HUES48 (cell line): ENCODE data around the gene BTC.
A peak's percentile ranks its signal among the peaks of the same experiment; 100 is the strongest.
"Not testable (repeated sequence)": the region's sequence is repeated elsewhere in the genome, so short reads cannot be mapped to it uniquely, and the experiment has no call there.

Experiments
- H3K27ac ChIP-seq: one replicate; pipeline ENCODE4 v1.7.0; 2013; ENCODE audit warnings: low read depth, low read length, inconsistent platforms
- H3K27me3 ChIP-seq: 2 replicates; pipeline ENCODE4 v1.6.1; 2013; ENCODE audit warnings: mild to moderate bottlenecking, low read length; ENCODE audit not compliant: control insufficient read depth, insufficient read depth
- H3K36me3 ChIP-seq: 2 replicates; pipeline ENCODE4 v1.6.1; 2013; ENCODE audit warnings: low read length; ENCODE audit not compliant: control insufficient read depth, insufficient read depth
- H3K4me1 ChIP-seq: 2 replicates; pipeline ENCODE4 v1.6.1; 2013; ENCODE audit warnings: mild to moderate bottlenecking, low read length; ENCODE audit not compliant: control insufficient read depth, insufficient read depth
- H3K4me3 ChIP-seq: 2 replicates; pipeline ENCODE4 v1.5.1; 2013; ENCODE audit warnings: mild to moderate bottlenecking, low read depth, low read length
- H3K9ac ChIP-seq: 2 replicates; pipeline ENCODE4 v1.6.1; 2013; ENCODE audit warnings: mild to moderate bottlenecking, low read depth, low read length, moderate library complexity
- H3K9me3 ChIP-seq: 2 replicates; pipeline ENCODE4 v1.6.1; 2013; ENCODE audit warnings: low read length; ENCODE audit not compliant: control insufficient read depth, insufficient read depth

Gene BTC

DNA sequence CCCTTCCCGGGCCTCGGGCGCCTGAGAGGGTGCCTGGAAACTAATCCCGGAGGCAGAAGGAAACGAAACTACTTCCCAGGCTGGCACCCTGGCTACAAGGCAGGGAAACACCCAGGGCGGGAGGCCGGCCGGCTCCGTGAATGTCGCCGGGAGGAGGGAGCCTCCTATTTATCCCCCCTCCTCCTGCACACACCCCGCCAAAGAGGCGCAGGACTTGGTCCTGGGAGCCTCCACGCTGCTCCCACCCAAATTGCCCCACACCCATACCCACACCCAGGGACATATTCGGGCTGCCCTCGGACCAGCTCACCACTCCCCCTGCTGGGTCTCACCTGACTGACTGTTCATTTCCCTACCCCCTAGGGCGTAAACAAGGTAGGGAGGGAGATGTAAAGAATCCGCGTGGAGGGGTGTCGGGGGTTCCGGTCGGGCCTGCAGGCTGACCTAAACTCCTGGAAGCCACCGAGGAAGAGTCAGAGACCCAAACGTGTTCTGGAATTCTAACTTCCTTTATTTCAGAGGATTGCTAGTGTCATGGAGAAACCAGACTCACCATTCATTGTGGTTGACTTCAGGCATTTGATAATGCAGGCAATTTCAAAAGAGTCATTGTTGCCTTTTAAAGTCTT is at the start of gene BTC:
Gene BTC, minus strand, starts transcription at position 142 of the 629 bp plus-strand sequence. CDS start 198 bp downstream, outside the sequence.
- H3K9ac ChIP-seq, result peak within 1 kb of the TSS; percentile 20; the same call in 1 of the 2 replicates
- peak within 1 kb of the TSS; percentile 71 for H3K4me3 ChIP-seq
- peaks cover 27% of the 10 kb centered on the region for H3K27me3 ChIP-seq
- H3K27ac ChIP-seq, result no peak within 1 kb of the TSS
- no peaks in the 10 kb centered on the region for H3K9me3 ChIP-seq
- peaks cover 11% of the 10 kb centered on the region for H3K4me1 ChIP-seq
- H3K36me3 ChIP-seq, result no peaks in the 10 kb centered on the region

DNA sequence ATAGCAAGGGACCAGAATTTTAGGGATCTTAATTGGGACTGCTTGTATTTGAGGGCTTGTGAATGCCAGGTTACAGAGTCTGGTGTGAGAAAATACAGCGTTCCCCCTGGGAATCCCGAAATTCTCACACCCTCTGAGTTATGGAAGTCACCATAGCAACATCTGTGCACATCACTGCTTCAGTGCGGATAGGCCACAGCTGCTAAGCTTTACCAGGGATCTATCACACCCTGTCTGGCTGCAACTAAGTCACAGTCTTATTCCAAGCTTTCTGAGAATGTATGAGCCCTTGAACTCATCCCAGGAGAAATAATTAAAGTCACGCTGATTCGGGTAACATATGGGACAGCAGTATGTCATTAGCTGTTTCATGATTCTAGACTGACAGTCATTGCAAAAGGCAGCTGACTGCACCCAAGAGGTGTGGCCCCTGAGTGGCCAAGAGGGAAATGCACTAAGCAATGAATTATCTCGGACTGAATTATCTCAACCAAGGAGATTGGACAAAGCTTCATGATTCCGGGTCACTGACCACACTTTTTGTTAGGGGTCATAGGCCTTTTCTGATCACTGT is 46.7 kb upstream of the BTC start:
- Histone ChIP-seq H3K9ac (no peak overlapping the region), H3K36me3 (no peaks in the 10 kb centered on the region), H3K4me3 (no peak overlapping the region), H3K9me3 (no peaks in the 10 kb centered on the region), H3K27ac (no peak overlapping the region), H3K4me1 (no peaks in the 10 kb centered on the region), H3K27me3 (no peaks in the 10 kb centered on the region)

DNA sequence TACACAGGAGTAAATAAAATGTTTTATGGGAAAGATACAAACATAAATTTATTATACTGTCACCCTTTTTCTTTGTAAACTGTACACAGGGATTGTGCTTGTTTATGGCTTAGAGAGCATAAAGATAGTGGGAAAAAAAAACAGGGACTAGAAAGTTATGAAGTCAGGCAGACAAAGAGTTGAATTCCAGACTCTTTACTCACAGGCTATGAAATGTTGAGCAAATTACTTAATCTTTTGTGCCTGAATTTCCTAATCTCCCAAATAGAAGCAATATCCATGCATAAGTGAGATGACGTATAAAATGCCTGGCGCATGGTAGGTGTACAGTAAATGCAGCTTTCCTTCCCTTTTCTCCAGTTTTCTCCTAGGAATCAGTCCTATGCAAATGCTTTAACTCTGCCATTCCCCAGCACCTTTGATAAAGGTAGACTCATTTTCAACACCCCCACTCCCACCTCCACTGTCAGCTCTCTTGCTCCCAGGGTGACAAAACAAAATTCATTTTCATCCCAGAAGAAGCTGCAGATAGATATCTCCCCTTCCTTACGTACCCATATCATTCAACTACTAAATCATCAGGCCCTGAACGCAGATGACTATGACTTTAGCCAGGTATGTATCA is 44.5 kb upstream of the BTC start:
- H3K9ac ChIP-seq, result no peak overlapping the region
- no peaks in the 10 kb centered on the region for H3K27me3 ChIP-seq
- H3K27ac ChIP-seq, result no peak overlapping the region
- no peaks in the 10 kb centered on the region for H3K9me3 ChIP-seq
- H3K36me3 ChIP-seq, result no peaks in the 10 kb centered on the region
- no peak overlapping the region for H3K4me3 ChIP-seq
- H3K4me1 ChIP-seq, result no peaks in the 10 kb centered on the region

DNA sequence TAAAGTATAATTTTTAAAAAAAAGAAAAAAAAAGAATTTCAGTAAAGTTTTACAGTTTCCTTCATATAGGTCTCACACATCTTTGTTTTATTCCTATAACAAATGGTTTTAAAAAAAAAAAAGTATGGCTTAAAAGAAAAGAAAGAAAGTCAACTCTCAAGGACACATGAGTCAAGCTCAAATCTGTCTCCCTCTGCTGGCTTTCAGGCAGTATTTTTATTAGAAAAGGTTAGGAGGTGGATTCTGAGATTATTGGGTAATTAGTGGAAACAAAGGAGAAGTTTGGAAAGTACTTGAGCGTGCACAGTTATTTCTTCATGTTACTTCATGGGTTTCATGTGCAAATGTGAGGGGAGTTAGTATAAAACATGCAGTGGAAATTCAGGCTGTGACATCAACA is 36.6 kb upstream of the BTC start:
- H3K9me3 ChIP-seq, result 0 out of 2 replicates have a peak, but pooled peaks cover 3% of the 10 kb centered on the region
- H3K9ac ChIP-seq, result no peak overlapping the region
- H3K27ac ChIP-seq, result no peak overlapping the region
- H3K4me3 ChIP-seq, result no peak overlapping the region
- no peaks in the 10 kb centered on the region for H3K36me3 ChIP-seq
- H3K4me1 ChIP-seq, result no peaks in the 10 kb centered on the region
- H3K27me3 ChIP-seq, result no peaks in the 10 kb centered on the region

DNA sequence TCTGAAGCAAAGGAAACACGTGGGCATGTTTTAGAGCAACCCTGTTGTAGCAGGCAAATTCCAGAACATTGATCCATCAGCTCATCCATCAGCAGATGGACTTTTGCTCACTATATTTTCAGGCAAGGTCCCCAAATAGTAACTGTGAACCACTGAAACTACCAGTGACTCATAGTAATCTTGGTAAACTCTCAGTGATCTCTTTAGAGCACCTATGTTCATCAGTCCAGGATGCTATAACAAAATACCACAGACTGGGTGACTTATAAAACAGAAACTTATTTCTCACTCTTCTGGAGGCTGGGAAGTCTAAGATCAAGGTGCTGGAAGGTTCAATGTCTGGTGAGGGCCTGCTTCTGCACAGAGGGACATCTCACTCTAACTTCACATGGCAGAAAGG is 28.9 kb upstream of the BTC start:
- no peak overlapping the region for H3K27ac ChIP-seq
- H3K4me3 ChIP-seq, result no peak overlapping the region
- H3K9ac ChIP-seq, result no peak overlapping the region
- no peaks in the 10 kb centered on the region for H3K36me3 ChIP-seq
- H3K9me3 ChIP-seq, result no peaks in the 10 kb centered on the region
- H3K27me3 ChIP-seq, result no peaks in the 10 kb centered on the region
- no peaks in the 10 kb centered on the region for H3K4me1 ChIP-seq

DNA sequence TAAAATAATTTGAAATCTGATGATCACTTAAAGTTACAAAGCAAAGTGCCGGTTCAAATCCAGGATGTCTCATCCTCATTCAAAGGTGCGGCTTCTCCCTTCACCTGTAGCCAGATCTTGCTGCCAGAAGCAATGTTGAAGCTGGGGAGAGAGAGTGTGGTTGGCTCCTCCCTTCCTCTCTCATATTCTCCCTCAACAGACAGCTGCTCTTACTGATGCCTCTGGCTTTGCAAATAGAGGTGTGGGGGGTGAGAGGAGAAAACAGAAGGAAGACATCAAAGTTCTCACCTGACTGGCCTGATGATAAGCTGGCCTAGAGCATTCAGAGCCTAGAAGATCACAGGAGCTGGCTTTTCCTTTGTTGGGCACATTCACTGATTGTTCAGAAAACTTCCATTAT is 28.3 kb upstream of the BTC start:
- Histone ChIP-seq H3K9ac (no peak overlapping the region), H3K4me3 (no peak overlapping the region), H3K9me3 (no peaks in the 10 kb centered on the region), H3K4me1 (no peaks in the 10 kb centered on the region), H3K36me3 (no peaks in the 10 kb centered on the region), H3K27me3 (no peaks in the 10 kb centered on the region), H3K27ac (no peak overlapping the region)

GRCh38 chr4:74821541-74821940 is 27.2 kb upstream of the BTC start:
- Histone ChIP-seq H3K4me3 (no peak overlapping the region), H3K9ac (no peak overlapping the region), H3K36me3 (no peaks in the 10 kb centered on the region)

DNA sequence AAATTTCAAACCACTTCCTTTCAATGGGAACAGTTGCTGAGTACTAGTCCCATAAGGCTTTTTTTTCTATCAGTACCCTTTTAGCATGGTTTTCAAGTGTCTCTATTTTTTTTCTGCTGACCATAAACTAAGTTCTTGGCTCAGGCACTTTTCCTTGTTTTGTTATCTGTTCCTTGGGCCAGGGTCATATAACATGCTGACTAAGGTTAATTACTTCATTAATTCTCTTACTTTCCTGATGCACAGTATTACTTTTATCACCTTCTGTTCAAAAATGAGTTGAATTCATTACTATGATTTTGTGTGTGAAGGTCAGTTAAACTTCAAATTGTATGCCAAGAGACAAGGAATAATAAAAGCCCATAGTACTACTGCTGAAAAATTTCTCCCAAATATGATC is 19.7 kb upstream of the BTC start:
- Histone ChIP-seq H3K9me3 (no peaks in the 10 kb centered on the region), H3K9ac (no peak overlapping the region), H3K4me1 (no peaks in the 10 kb centered on the region), H3K4me3 (no peak overlapping the region), H3K27ac (no peak overlapping the region), H3K36me3 (no peaks in the 10 kb centered on the region), H3K27me3 (no peaks in the 10 kb centered on the region)

More at GRCh38 chr4:74821541-74821940, 27.2 kb upstream of the BTC start:
- Histone ChIP-seq H3K9me3 (no peaks in the 10 kb centered on the region), H3K27ac (no peak overlapping the region), H3K4me1 (no peaks in the 10 kb centered on the region), H3K27me3 (no peaks in the 10 kb centered on the region)

DNA sequence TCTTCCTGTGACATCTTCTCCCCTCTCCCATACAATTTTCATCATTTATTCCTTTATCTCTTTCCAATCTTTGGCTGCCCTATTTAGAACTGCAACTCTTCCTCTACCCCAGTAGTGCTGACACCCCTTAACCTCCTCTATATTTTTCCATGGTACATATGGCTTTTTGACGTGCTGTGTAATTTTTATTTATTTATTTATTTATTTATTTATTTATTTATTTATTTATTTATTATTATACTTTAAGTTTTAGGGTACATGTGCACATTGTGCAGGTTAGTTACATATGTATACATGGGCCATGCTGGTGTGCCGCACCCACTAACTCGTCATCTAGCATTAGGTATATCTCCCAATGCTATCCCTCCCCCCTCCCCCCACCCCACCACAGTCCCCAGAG is 17.7 kb upstream of the BTC start:
- H3K27me3 ChIP-seq, H3K27ac ChIP-seq, H3K4me1 ChIP-seq, H3K36me3 ChIP-seq, H3K4me3 ChIP-seq, H3K9me3 ChIP-seq, H3K9ac ChIP-seq: not testable (repeated sequence)

- Histone ChIP-seq H3K27ac (no peak overlapping the region), H3K4me1 (no peaks in the 10 kb centered on the region), H3K9me3 (no peaks in the 10 kb centered on the region), H3K9ac (no peak overlapping the region), H3K4me3 (no peak overlapping the region), H3K27me3 (no peaks in the 10 kb centered on the region), H3K36me3 (no peaks in the 10 kb centered on the region)
These were observed 11.3 kb upstream of the BTC start for GRCh38 chr4:74805601-74806000.

DNA sequence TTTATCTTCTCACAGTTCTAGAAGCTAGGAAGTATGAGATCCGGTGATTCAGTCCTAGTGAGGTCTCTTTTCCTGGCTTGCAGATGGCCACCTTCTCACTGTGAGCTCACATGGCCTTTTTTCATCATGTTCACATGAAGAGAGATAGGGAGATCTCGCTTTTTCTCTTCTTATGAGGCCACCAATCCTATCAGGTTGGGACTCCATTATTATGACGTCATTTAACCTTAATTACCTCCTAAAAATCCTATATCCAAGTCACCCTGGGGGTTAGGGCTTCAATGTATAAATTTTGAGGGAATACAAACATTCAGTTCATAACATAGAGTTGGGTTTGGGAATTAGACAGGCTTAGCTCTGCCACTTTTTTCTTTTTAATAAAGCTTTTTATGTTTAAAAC is 6.0 kb upstream of the BTC start:
- Histone ChIP-seq H3K4me1 (no peaks in the 10 kb centered on the region), H3K36me3 (no peaks in the 10 kb centered on the region), H3K9me3 (no peaks in the 10 kb centered on the region), H3K27ac (no peak overlapping the region), H3K27me3 (peaks cover 2% of the 10 kb centered on the region; the same call in 1 of the 2 replicates), H3K9ac (no peak overlapping the region), H3K4me3 (no peak overlapping the region)
